ENCODE results near the gene ADAMTSL3. TPM values are rescaled to one million over a fixed set of nuclear protein-coding genes. Genes with fewer than 3 reads are reported as not detected.
"Not testable (repeated sequence)": the region's sequence is repeated elsewhere in the genome, so short reads cannot be mapped to it uniquely, and the experiment has no call there.

The ADAMTSL3 gene
- polyA plus RNA-seq, 4 donors: 2.7 to 5.4 (median 3.8) TPM

GRCh38 chr15:83699028-83699427 is 45.1 kb downstream of the ADAMTSL3 start:
- DNase-seq (ENCODE audit: low read depth in 4 of 4, low spot score in 2 of 4): no peak

- no peak for DNase-seq (ENCODE audit: low read depth in 4 of 4, low spot score in 2 of 4)
Observed at GRCh38 chr15:83700082-83700481, 46.2 kb downstream of the ADAMTSL3 start.

GRCh38 chr15:83702314-83702713 is 48.4 kb downstream of the ADAMTSL3 start:
- DNase-seq (ENCODE audit: low read depth in 4 of 4, low spot score in 2 of 4): not testable (repeated sequence)

DNA sequence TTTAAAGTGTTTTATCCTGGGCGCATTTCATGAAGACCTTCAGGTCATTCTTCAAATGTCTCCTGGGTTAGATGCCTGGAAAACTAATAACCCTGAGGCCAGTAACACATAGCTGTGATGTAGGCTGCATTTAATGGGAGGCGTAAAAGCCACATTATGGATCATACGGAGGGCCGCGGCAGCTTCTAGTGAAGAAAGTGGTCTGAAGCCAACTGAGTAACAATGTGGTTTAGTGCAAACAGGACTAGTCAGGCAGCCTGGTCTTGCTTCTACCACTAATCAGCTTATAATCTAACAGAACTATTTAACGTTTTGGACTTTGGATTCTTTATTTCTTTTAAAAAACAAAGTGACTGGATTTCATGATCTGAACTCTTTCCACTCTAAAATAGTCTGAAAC is 54.4 kb downstream of the ADAMTSL3 start:
- DNase-seq (ENCODE audit: low read depth in 4 of 4, low spot score in 2 of 4): no peak

- DNase-seq (ENCODE audit: low read depth in 4 of 4, low spot score in 2 of 4): no peak
Observed at GRCh38 chr15:83709241-83709640, 55.3 kb downstream of the ADAMTSL3 start.

- no peak for DNase-seq (ENCODE audit: low read depth in 4 of 4, low spot score in 2 of 4)
Observed at GRCh38 chr15:83709811-83710210, 55.9 kb downstream of the ADAMTSL3 start.

DNA sequence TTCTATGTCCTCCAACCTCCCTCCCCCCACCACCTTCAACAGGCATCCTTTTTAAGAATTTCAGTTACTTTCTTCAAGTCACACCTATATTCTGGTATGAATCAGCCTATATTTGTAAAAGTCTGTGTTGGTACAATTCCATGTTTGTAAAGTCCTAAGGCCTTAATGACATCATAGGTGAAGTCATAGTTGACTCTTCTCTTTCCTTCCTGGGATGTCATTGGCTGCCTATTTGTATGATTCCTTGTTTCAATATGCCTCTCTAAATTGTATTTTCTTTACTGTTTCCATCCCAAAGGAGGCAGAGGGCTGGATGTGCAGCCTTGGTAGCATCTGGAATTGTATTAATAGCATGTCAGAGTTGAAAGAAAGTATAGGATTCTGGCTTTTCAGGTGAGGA is 56.5 kb downstream of the ADAMTSL3 start:
- DNase-seq (ENCODE audit: low read depth in 4 of 4, low spot score in 2 of 4): no peak

DNA sequence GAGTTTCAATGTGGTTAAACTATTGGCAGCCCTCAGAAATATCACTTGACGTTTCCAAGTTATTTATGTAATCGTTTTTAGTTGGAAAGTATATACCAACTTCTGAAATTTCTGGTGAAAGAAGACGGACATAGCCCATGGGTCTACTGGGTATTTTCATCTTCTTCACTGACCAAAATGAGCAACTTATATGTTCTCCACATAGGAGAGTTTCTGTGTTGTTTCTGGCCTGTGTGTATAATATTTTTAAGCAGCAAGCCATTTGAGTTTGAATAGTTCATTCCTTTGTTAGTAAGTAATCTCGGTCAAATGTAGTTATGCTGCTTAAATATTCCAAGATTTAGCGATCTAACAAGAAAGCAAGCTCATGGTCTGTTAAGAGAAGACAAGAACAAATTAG is 57.3 kb downstream of the ADAMTSL3 start:
- no peak for DNase-seq (ENCODE audit: low read depth in 4 of 4, low spot score in 2 of 4)

DNA sequence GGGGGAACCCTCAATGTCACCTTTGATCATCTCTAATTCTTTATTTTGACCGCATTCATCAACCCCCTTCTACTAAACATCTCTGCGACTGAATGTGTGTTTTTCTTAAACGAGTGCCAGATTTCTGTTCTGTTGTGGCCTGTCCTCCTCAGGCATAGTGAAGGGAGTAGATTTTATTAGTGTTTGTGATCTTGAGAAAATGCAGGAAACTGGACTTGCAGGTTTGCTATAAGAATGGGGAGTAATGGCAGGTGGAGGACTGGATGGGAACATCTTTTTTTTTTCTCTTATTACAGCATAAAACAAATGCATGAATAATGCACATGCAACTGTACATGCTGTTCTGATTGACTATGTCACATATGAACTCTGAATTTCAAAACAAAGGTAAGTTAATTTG is 59.3 kb downstream of the ADAMTSL3 start:
- DNase-seq (ENCODE audit: low read depth in 4 of 4, low spot score in 2 of 4): no peak

DNA sequence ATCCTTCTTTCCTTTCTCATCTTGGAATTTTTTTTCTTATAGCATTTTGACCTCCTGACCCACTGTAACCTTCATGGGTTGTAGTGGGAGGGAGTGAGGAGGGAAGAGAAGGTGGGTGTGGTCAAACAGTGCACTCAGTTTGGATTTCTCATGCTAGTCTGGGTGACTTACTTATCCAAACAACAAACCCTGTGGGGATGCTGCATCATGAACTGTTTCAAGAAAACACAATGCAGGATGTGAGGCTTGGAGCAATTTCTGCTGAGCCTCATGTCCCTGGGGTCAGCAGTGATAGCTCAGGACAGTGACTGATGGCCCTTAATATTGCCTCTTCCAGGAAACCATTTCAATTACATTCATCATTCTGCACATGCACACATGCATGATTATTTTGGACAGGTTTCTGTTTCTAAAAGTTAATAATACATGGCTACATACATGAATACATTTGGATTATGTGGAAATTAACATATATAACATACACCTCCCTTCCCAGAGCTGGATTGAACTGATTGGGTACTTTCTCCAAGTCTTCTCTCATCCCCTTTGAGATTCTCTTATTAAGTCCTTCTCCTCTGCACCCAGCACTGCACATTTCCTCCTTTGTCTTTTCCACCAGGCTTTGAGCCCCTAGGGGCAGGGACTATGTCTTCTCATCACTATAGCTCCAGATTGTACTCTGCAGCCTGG is 61.2 kb downstream of the ADAMTSL3 start:
- DNase-seq (ENCODE audit: low read depth in 4 of 4, low spot score in 2 of 4): no peak

DNA sequence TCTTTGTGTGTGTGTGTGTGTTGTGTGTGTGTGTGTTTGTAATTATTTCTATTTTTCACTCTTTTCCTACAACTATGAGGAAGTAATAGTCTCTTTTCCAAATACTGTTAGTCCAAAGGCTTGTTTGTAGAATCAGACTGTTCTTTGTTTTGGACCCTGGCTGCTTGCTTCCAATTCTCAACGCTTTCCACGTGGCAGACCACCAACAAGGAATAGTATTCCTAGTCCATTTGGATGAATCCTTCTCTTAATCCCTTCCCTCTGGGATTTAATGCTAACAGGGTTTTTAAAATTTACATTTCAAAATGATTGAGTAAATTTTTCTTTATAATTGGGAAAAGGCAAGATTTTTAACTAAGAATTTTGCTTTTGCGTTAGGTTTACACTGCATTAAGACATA is 62.7 kb downstream of the ADAMTSL3 start:
- DNase-seq (ENCODE audit: low read depth in 4 of 4, low spot score in 2 of 4): no peak

DNA sequence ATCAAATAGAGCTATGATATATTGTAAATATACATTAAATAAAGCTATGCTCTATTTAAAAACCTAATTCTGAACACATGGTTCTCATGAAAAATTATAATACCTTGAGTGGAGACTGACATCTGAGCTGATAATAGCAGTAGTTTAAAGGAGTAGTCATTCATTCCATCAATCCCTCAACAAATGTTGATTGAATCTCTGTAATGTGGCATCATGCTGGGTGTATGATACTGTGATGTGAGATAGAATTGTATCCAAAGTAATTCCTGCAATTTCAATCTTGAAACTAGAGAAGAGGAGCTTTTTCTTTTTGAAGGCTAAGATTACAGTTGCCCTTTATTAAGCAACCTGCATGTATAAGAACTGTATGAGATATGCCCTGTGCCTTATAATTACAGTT is 63.1 kb downstream of the ADAMTSL3 start:
- no peak for DNase-seq (ENCODE audit: low read depth in 4 of 4, low spot score in 2 of 4)

DNA sequence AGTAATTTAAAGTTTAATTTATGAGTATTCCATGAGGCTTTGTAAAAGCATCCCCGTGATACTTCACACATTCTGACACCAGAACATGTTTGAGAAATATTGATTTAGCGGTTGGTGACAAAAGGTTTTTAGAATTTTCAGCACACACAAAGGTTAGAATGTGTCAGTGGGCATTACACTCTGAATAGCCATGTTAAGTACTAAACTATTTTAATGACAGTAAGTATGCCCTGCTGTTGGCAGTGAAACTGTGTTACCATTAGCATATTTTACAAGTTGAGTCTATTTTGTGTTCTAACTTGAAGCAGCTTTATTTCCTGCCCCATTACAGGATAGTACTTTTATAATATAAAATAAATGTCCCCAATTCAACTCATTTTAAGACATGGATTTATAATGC is 66.5 kb downstream of the ADAMTSL3 start:
- DNase-seq (ENCODE audit: low read depth in 4 of 4, low spot score in 2 of 4): no peak

- DNase-seq (ENCODE audit: low read depth in 4 of 4, low spot score in 2 of 4): no peak
Observed at GRCh38 chr15:83721031-83721430, 67.1 kb downstream of the ADAMTSL3 start.

DNA sequence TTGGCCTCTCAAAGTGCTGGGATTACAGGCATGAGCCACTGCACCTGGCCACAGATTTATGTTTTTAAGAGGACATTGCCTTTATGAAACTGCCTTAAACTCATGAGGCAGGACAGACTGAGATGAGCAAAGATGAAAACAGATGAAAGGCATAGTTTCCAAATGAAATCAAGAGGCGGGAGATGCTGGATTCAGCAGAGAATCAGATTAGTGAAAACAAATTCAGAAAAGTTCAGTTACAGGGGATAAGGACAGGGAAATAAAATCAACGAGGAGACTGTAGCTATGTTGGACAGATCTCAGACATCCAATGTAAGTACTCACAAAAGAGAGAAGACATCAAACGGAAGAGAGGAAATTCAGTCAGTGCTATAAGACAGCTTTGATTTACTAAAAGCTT is 68.1 kb downstream of the ADAMTSL3 start:
- no peak for DNase-seq (ENCODE audit: low read depth in 4 of 4, low spot score in 2 of 4)

- DNase-seq (ENCODE audit: low read depth in 4 of 4, low spot score in 2 of 4): no peak
Observed at GRCh38 chr15:83723216-83723615, 69.3 kb downstream of the ADAMTSL3 start.

GRCh38 chr15:83732196-83732595 is 78.3 kb downstream of the ADAMTSL3 start:
- DNase-seq (ENCODE audit: low read depth in 4 of 4, low spot score in 2 of 4): no peak

DNA sequence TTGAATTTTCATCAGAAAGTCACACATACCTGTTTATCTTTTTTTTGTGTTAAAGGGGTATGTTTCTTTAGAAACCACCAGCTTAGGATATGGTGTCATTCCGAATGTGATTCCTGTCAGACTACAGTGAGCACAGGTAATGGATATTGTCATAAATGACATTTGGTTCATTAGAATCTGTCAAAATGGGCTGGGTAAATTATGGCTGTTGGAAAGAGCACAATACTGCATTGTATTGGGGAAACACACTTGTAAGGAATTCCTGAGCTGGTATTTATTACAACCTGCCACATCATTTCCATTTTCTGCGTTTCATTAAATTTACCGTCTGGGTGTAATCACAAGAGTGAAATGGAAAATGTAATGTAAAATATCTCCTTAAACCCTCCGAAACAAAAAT is 78.8 kb downstream of the ADAMTSL3 start:
- DNase-seq (ENCODE audit: low read depth in 4 of 4, low spot score in 2 of 4): no peak

DNA sequence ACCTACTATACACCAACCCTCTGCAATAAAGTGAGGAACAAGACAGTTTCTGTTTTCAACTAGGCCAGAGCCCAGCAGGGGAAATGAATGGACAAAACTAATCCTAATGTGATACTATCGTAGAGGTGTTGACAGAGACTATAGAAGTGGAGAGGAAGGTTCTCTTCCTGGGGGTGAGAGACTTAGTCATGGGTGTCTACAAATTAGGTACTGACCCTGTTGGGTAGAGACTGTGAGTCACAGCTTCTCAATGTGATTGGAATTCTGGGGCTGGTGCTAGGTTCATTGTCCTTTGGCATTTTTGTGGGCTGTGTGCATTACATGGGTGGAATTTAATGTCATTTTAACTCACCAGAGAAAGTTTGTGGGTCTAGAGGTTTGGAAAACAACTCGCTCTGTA is 79.3 kb downstream of the ADAMTSL3 start:
- DNase-seq (ENCODE audit: low read depth in 4 of 4, low spot score in 2 of 4): no peak

- DNase-seq (ENCODE audit: low read depth in 4 of 4, low spot score in 2 of 4): no peak
Observed at GRCh38 chr15:83733691-83734090, 79.8 kb downstream of the ADAMTSL3 start.

GRCh38 chr15:83734487-83734886 is 80.6 kb downstream of the ADAMTSL3 start:
- no peak for DNase-seq (ENCODE audit: low read depth in 4 of 4, low spot score in 2 of 4)

- DNase-seq (ENCODE audit: low read depth in 4 of 4, low spot score in 2 of 4): no peak
Observed at GRCh38 chr15:83739629-83740028, 85.7 kb downstream of the ADAMTSL3 start.

DNA sequence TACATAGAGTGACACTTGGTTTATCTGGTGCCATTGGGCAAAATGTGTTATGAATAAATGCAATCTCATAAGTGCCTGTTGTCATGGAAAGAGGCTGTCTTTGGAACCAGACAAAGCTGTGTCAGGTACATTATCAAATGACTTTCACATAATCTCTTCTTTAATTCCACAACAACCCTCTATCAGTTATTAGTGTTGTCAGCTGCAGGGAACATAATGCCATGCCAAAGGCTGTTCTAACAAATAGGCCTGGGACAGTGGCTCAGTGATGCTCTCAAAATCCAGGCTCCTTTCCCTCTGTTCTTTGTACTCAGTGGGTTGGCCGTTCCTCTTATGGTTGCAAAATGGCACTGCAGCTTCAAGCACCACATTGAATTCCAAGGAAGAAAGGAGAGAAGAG is 91.8 kb downstream of the ADAMTSL3 start:
- no peak for DNase-seq (ENCODE audit: low read depth in 4 of 4, low spot score in 2 of 4)
